Stimulated activated CD4-positive, alpha-beta T cell treated with anti-CD3 and anti-CD28 coated beads, Interleukin-4, amount 100 ng/mL, for 24 hours (primary cell): Measurements from ENCODE around the gene IRAK3.
A peak's percentile ranks its signal among the peaks of the same experiment; 100 is the strongest.

Source experiments
- DNase-seq: peaks from one replicate; pipeline ENCODE4 v3.0.0-alpha.2; 2020

The IRAK3 gene

DNA sequence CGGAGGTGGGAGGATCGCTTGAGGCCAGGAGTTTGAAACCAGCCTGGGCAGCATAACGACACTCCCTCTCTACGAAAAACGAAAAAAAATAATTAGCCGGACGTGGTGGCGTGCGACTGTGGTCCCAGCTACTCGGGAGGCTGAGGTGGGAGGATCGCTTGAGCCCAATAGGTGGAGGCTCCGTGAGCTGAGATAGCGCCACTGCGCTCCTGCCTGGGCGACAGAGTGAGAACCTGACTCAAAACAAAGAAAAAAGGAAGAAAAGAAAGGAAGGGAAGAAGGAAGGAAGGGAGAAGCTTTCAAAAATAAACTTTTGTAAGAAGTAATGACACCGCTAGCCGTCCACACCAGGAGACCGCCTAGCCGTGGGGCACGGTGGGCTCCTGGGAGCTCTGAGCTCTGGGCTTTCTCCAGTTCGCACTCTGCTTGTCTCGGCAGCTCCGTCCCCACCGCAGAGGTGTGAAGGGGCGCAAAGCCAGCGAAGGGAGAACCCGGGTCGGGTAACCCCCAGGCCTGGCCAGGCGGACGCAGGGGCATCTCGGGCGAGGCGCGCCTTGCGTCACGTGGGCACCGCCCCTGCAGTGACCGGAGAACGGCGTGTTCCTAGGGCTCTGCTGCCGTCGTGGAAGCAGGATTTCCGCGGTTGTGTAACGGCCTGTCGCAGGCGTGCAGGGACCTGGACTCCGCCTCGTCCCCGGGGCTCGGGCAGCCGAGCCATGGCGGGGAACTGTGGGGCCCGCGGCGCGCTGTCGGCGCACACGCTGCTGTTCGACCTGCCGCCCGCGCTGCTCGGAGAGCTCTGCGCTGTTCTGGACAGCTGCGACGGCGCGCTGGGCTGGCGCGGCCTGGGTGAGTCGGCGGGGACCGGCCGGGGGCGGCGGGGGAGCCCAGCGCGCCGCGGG lies at the start of gene IRAK3:
TSS of gene IRAK3 (plus strand) at position 631 of the 902 bp plus-strand sequence. CDS start at position 717, 86 bp downstream.
- peak; percentile 18 for DNase-seq

GRCh38 chr12:66139328-66139727 lies 49.7 kb upstream of the IRAK3 start:
- DNase-seq: no peak

DNA sequence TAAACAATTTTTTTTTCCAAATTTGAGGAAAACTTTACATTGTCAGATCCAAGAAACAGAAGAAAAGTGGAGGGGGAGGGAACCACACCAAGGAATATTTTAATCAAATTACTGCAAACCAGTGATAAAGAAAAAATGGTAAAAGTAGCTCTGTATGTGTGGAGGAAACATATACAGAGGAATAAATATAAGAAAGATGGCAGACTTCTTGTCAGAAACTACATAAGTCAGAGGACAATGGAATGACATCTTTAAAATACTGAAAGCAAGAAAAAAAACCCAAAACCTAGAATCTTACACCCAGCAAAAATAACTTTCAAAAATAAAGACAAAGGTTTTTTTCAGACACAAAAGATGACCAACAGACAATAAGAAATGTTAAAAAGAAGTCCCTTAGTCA lies 48.3 kb upstream of the IRAK3 start:
- DNase-seq: no peak

DNA sequence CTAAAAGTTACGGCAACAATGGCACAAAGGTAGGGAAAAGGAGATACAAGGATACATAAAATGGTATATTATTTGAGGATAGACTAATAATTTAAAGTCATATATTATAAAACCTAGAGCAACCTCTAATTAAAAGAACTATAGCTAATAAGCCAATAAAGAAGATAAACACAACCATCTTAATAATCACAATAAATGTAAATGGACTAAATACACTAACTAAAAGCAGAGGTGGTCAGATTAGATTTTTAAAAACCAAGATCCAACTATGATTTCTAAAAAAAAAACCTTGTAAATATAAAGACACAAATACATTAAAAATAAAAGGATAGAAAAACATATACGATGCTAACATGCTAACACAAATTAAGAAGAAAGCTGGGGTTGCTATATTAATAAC lies 47.7 kb upstream of the IRAK3 start:
- DNase-seq: no peak

DNA sequence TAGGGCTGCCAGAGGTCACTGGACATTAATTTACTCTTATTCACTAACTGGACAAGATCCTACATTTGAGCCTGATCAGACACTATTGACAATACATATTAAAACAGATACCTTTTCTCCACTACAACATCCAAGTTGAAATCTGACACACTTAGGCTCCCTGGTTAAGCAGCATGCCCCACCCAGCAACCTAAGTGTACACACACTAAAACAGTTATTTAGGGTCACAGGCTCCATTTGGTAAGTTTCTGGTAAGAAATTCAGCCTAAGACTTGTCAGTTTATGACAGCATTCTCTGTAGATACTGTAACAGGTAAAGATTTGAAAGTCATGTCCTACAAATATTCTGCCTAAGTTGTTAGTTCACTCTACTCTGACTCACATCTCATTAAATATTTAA lies 46.2 kb upstream of the IRAK3 start:
- no peak for DNase-seq

DNA sequence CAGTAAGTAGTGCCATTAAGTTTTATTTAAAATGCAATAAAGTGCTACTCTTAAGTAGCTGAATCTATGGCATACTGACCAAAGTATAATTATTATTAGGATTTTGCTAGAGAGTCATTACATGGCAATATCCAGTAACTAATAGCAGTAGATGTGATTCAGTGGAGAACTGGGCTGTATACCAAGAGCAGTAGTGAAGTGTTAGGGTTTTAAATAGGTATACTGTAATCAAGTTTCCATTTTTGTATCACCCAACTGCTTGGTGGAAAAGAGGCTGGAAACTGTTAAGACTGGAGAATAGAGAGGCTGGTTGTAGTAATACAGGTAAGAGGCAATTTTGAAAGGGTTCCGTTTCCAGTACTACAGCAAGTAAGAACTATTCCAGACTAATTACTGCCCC lies 45.1 kb upstream of the IRAK3 start:
- no peak for DNase-seq

DNA sequence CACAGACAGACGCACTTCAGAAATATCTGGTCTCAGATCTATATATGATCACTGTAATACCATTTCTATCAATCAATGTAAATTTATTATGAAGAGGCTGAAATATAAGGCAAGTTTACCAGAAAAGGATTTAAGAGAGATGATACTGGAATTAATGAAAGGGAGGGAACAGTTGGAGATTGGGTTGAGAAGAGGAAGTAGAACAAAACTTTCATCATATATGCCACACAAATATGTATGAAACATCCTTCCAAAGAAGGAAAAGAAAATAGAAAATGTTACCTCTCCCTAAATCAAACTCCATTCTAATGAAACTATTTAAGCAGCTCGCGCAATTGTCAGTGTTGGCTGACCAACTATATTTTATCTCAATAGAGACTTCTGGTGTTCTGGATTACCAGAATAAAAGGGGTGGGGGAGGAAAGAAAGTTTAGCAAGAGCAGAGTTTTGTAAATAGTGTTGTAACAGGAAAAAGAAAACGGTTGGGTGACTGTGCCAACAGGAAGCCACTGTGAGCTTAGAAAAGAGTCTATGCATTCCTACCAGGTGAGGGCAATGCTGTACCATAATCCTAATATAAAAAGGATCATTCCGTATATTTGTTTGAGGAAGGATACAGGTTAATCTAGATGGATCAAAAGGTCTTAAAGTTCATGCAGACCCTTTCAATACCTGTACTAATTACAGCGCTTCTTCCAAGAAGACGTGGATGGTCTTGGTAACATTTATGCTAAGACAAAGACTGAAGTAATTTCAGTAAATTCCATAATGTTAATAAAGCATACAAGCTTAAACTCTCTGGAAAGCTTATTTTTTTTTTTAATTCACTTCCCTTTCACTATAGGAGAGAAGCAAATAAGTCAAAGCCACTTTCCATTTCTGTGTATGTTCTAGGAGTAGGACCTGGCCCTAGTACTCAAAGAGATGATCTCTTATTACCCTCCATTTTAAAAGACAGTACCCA lies 43.9 kb upstream of the IRAK3 start:
- no peak for DNase-seq

- DNase-seq: no peak
Measured at GRCh38 chr12:66149702-66150398, 39.2 kb upstream of the IRAK3 start.

DNA sequence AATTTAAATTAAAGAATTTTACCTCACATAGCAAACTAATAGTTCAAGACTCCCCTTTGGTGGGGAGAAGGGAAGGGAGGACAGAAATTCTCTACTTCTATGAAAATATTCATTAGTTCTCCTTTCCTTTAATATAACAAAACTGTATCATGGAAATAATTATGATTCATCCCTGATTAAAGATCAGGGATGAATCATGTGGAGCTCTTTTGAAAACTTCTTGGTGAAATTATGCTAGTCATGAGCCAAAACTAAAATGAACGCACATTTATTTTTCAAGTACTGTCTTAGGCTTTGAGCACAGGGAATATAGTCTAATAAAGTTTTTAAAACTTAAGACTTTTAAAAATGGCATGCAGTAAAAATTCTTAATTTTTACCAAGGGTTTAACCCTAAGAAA lies 36.3 kb upstream of the IRAK3 start:
- DNase-seq: no peak

- no peak for DNase-seq
Measured at GRCh38 chr12:66154776-66155175, 34.2 kb upstream of the IRAK3 start.

GRCh38 chr12:66156654-66157053 lies 32.4 kb upstream of the IRAK3 start:
- no peak for DNase-seq

GRCh38 chr12:66159123-66159522 lies 29.9 kb upstream of the IRAK3 start:
- DNase-seq: no peak

GRCh38 chr12:66160704-66161103 lies 28.3 kb upstream of the IRAK3 start:
- DNase-seq: no peak

GRCh38 chr12:66162701-66163100 lies 26.3 kb upstream of the IRAK3 start:
- DNase-seq: no peak

- DNase-seq: no peak
Measured at GRCh38 chr12:66163289-66163688, 25.7 kb upstream of the IRAK3 start.

DNA sequence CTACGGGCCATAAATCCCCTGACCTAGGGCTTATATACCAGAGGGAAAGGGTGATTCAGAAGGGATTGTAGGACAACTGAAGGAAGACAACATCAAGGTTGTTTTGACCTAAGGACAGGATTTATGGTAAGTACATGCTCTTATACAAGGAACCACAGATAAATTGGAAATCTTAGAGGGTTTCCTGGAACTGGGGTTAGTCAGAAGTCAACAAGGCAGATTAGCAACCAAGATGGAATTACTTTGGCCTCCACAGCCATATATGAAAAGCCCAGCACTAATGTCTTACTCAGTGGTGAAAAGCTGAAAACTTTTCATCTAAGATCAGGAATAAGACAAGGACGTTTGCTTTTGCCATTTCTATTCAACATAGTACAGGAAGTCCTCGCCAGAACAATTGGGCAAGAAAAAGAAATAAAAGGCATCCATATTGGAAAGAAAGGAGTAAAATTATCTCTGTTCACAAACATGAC lies 24.6 kb upstream of the IRAK3 start:
- no peak for DNase-seq

GRCh38 chr12:66165141-66165540 lies 23.9 kb upstream of the IRAK3 start:
- DNase-seq: no peak

DNA sequence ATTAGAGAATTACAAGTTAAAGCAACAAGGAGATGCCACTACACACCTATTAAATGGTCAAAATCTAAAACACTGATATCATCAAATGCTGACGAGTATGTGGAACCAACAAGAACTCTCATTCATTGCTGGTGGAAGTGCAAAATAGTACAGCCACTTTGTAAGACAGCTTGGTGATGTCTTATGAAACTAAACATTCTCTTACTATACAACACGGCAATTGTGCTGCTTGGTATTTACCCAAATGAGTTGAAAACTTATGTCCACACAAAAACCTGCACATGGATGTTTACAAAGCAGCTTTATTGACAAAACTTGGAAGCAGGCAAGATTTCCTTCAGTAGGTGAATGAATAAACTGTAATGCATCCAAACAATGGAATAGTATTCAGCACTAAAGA lies 22.5 kb upstream of the IRAK3 start:
- DNase-seq: no peak

DNA sequence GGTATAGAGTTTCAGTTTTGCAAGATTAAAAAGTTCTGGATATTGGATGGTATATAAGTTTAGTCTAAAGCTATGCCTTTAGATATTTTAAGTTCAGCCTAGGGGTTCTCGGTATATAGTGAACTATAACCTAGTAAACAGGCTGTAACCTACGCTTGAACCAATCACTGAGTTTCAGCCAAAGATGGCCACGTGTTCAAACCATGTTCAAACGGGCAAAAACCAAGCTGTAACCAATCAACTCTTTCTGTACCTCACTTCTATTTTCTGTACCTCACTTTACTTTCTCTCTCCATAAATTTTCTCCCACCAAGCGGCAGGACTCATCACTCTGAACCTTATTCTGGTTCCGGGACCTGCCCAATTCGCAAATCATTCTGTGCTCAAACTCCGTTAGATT lies 20.6 kb upstream of the IRAK3 start:
- DNase-seq: no peak

DNA sequence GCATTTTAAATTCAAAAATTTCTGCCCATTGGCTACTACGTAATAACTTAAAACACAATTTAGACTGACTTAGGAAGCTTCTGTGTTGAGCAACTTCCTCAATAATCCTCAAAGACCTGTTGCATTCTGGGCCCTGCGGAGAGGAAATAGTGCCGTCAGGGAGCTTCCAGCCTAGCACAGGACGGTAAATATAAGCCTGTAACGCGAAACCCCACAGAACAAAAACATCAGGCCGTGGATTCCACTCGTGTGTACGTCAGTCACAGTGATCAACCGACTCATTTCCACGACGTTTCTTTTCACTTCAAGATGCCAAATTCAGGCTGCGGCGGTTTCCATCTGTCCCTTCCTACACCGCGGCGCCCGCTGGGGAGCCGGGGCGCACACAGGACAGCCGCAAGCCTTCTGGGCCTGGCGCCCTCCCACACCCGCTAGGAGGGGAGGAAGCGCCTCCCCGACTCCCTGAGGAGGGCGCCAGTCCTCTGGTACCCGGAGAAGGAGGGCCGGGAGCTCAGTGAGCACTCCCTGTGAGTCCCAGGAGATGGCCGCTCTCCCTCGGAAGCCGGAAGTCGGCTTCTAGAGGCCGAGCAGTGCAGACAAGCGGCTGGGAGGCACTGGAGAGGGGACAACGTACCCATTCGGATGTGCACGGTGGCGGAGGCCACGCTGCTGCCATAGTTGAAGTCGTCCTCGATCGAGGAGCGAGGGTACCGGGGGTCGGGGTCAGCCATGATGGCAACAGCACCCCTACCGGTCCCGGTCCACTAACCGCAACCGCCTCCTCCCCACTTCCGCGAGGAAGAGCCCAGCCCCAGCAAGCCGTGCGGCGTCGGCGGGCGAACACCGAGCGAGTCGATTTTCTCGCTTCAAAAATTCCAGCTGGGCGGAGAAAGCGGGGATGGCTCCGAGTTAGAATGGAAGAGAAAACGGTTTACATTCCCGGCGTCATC lies 19.5 kb upstream of the IRAK3 start, which contains the start of gene TMBIM4:
TSS of gene TMBIM4 (minus strand) at position 776 of the 950 bp plus-strand sequence. CDS start at position 731, 45 bp downstream.
- peak; percentile 89 for DNase-seq

GRCh38 chr12:66170606-66171005 lies 18.4 kb upstream of the IRAK3 start:
- no peak for DNase-seq
